Right lobe of liver (tissue), 4 donors: ENCODE measurements around the gene SARS1.

Experiments used
- POLR2A ChIP-seq: fragments of 450-650 bp; IDR thresholded peaks from one replicate; pipeline ENCODE4 v1.6.1; 2017; ENCODE audit warnings: antibody characterized with exemption, mild to moderate bottlenecking
- TF ChIP-seq, protein P1 (sequence below), 4 donors: fragments of 200-600 bp in 3 of 4; fragments of 450-650 bp in 1 of 4; IDR thresholded peaks; one replicate each; pipeline versions ENCODE4 v1.5.1 to v1.8.0; 2016 to 2022; ENCODE audit warnings: antibody characterized with exemption in 4 of 4, mild to moderate bottlenecking in 2 of 4
- donor health status: DM: no; HTN: no; CAD: no.
- donor health status: DM: no; HTN: no; CAD: no.
- donor health status: DM: no; HTN: yes; CAD: no.

DNA sequence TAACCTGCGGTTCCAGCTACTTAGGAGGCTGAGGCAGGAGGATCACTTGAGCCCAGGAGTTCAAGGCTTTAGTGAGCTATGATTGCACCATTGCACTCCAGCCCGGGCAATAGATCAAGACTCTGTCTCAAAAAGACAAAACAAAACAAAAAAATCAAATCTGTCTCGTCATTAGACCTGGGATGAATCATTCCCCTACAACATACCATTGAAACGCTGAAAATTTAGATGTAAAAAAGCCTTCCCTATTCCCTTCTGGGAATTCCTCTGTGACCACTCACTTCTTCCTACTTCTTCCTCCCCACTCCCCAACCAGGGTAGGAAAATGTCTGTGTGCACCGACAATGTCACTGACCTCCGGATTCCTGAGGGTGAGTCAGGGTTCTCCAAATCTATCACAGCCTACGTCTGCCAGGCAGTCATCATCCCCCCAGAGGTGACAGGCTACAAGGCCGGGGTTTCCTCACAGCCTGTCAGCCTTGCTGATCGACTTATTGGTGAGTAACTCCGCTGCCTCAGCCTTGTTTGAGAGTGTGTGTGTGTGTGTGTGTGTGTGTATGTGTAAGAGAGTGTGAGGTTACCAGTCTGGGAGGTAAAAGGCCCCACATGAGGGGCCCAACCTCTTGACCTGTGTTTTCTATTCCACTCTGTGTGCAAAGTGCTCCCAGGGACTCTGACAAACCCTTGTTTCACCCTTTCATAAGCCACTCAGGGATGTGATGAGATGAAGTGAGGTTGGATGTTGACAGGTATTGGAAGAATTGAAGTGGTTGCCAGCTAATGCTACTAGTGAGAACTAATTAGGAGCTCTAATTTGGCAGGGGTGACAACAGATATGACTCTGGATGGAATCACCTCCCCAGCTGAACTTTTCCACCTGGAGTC is 16.3 kb upstream of the SARS1 start:
- TF ChIP-seq, protein P1, sequence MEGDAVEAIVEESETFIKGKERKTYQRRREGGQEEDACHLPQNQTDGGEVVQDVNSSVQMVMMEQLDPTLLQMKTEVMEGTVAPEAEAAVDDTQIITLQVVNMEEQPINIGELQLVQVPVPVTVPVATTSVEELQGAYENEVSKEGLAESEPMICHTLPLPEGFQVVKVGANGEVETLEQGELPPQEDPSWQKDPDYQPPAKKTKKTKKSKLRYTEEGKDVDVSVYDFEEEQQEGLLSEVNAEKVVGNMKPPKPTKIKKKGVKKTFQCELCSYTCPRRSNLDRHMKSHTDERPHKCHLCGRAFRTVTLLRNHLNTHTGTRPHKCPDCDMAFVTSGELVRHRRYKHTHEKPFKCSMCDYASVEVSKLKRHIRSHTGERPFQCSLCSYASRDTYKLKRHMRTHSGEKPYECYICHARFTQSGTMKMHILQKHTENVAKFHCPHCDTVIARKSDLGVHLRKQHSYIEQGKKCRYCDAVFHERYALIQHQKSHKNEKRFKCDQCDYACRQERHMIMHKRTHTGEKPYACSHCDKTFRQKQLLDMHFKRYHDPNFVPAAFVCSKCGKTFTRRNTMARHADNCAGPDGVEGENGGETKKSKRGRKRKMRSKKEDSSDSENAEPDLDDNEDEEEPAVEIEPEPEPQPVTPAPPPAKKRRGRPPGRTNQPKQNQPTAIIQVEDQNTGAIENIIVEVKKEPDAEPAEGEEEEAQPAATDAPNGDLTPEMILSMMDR (IDR thresholded peaks at IDR 0.05): no peak
- TF ChIP-seq POLR2A: no peak
